GM18505 (cell line): ENCODE data around the gene DDIT4L.

Source experiments
- ATAC-seq: cut with Tn5 transposase; IDR thresholded peaks from one replicate; pipeline ENCODE4 v1.9.1; 2021; ENCODE audit not compliant: unreplicated experiment
- POLR2A ChIP-seq: IDR thresholded peaks from 4 replicates; pipeline ENCODE4 v1.6.1; 2011; ENCODE audit warnings: borderline replicate concordance; ENCODE audit not compliant: insufficient read depth, insufficient read length; ENCODE audit errors: extremely low read depth

Gene DDIT4L

DNA sequence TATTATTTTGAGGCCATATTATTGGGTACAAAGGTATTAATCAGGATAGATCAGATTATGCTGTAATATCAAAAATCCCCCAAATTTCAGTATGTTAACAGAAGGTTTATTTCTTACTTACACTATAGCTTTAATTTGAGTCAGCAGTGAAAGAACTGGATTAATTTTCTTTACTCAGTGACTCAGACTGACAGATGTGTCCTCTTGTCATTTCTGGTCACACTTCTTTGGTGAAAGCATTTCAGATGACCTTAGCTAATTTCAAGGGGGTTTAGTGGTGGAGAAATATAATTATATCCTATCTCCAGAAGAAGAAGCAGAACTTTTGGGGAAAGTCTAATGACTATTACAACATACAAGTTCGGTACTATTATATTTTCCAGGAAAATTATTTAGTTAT is 12.4 kb downstream of the DDIT4L start:
- no peak for ATAC-seq
- TF ChIP-seq POLR2A: no peak

DNA sequence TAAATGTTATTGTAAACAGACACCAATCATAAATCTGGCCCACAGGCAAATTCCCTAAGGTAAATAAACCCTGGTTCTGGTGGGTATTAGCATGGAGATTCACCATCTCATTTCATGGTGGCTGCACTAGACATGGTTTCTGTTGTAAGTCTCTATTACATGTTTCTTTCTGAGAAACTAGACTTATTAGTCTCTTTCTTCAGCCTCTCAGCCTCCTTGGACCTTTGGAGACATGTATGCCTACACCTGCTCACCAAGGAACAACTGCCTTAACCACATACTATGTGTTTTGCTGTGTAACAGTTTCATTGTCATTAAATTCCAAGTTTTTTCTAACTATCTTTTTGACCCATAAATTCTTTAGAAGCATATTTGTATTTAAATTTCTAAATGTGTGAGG is 13.1 kb downstream of the DDIT4L start:
- ATAC-seq: no peak
- TF ChIP-seq POLR2A: no peak

DNA sequence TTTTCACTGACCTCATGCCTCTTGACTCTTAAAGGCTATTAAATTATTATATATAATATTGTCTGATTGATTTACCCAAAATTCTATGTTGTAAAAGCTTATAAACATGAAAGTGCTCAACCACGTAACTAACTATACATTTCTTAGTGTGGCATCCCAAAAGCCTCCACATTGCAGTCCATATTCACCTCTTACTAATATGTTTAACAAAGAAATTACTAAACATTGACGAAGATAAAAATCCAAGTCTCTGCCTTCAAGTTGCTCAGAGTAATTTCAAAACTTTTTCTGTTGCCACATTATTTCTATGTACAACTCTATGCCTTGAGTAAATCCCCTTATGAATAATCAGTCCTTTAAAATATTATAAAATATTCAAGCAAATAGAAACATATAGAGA is 14.4 kb downstream of the DDIT4L start:
- TF ChIP-seq POLR2A: no peak
- no peak for ATAC-seq

DNA sequence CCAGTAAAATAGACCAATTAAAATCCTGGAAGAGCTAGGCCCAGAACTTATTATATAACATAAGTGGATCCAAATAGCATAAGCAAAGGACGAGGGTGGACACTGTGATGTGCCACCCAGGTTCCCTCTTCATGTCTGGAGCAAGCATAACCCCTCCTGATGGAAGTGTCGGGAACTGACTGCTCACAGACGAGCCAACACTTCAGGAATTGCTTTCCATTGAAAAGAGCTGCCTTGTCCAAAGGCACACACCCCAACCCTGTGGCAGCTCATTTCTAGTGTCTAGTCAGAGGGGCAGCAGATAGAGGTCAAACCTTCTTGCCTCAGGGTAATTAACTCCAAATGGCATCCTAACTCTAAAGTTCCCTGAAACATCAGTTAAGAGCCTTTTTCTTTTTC is 15.3 kb downstream of the DDIT4L start:
- no peak for ATAC-seq
- TF ChIP-seq POLR2A: no peak

DNA sequence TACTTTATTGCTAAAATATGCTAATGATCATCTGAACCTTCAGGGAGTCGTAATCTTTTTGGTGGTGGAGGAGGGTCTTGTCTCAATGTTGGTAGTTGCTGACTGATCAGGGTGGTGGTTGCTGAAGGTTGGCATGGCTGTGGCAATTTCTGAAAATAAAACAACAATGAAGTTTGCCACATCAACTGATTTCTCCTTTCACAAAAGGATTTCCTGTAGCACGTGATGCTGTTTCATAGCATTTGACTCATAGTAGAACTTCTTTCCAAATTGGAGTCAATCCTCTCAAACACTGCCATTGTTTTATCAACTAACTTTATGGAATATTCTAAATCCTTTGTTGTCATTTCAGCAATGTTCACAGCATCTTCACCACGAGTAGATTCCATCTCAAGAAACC is 19.3 kb downstream of the DDIT4L start:
- ATAC-seq: no peak
- TF ChIP-seq POLR2A: no peak

DNA sequence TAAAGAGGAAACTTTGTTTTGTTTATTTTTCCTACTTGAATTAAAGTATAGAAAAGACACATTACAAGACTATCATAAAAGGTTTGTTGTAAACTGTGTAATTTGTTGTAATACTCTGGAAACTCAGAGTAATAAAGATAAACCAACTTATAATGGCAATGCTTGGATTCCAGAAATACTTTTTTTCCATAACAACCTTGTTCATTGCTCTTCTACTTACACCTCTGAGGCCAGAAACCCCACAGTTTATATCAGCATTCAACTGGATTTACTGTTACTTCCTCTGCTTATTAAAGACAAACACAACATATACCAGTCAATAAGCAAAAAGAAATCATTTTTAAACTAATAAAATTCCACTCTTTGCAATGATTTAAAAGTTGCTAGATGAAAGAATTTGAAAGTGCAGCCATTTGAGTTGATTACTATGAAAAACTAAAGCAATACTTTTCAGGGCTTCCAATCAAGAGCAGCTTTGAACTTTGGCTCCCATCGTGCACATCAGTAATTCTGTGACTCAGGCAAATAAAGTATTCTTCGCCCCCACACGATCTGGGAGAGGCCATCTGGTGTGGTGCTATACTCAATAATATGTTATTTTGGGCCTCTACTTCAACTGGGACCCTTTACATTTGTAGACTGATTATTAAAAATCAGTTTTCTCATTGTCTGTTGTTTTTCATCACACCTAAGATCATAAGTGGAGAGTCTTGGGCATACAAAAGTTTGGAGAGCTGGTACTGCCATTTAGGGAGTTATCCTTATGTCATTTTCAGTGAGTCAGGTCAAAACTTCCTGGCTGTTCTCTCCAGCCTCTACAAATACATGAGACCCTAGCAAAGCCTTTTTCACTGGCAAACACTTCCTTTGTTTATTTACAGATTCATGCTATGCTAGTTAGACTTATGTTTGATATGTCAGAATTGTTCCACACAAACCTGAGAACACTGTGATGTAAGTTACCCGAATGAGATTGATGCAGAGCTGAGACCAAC is 20.5 kb downstream of the DDIT4L start:
- TF ChIP-seq POLR2A: no peak
- no peak for ATAC-seq

DNA sequence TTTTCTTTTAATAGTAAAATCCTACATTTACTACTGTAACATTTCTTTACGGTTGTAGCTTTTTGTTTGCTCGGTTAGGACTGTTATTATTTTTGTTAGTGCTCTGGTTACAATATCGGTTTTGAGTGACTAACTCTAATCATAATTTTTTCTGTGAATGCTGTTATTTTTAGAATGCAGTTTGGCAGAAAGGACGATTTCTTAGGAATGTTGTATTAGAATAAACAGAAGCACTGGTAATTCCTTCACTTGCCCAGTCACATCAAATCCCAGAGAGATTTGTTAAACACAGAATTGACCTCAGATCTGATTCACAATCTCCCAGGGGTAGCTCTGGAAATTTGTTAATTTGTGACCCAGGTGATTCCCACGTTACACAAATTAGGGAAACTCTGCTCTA is 21.7 kb downstream of the DDIT4L start:
- ATAC-seq: no peak

DNA sequence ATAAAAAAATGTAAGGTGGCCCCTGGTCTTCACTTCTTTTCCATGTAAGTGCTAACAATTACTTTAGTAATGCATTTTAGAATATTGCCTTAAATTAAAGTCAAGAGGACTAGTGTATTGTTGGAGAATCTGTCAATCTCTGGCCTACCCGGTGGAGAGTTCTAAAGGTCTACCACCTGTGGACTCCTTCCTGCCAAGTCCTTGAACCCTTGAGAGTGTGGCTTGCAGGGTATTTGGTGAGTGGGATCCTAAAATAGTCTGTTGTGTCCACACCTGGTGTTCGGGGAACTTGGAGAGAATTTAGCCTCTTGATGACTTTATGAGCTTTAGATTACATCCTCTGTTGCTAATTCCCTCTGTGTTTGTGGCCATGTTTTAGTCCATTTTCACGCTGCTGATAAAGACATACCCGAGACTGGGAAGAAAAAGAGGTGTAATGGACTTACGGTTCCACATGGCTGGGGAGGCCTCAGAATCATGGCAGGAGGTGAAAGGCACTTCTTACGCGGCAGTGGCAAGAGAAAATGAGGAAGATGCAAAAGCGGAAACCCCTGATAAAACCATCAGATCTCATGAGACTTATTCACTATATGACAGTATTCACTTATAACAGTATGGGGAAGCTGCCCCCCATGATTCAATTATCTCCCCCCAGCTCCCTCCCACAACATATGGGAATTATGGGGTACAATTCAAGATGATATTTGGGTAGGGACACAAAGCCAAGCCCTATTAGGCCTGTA is 23.8 kb downstream of the DDIT4L start:
- no peak for TF ChIP-seq POLR2A

More for the DNA sequence above, 21.7 kb downstream of the DDIT4L start:
- TF ChIP-seq POLR2A: no peak

DNA sequence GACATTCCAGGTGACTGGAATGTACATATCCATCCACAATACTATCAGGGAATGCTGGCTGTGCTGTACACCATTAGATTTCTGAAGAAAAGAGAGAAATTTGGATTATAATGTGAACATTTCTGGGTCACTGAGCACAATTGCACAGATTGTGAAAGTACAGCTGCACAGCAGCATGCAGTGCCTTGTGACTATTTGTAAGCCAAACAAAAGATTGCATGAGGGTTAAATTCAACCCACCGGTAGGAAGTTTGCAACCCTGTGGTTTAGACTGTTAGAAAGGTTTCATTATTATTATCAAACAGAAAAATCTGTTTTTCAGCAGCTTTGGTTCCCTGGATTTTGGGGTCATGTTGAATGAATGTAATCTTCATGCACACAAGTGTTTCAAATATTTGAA is 24.5 kb downstream of the DDIT4L start:
- ATAC-seq: no peak
- no peak for TF ChIP-seq POLR2A

More for the DNA sequence above, 23.8 kb downstream of the DDIT4L start:
- ATAC-seq: no peak

DNA sequence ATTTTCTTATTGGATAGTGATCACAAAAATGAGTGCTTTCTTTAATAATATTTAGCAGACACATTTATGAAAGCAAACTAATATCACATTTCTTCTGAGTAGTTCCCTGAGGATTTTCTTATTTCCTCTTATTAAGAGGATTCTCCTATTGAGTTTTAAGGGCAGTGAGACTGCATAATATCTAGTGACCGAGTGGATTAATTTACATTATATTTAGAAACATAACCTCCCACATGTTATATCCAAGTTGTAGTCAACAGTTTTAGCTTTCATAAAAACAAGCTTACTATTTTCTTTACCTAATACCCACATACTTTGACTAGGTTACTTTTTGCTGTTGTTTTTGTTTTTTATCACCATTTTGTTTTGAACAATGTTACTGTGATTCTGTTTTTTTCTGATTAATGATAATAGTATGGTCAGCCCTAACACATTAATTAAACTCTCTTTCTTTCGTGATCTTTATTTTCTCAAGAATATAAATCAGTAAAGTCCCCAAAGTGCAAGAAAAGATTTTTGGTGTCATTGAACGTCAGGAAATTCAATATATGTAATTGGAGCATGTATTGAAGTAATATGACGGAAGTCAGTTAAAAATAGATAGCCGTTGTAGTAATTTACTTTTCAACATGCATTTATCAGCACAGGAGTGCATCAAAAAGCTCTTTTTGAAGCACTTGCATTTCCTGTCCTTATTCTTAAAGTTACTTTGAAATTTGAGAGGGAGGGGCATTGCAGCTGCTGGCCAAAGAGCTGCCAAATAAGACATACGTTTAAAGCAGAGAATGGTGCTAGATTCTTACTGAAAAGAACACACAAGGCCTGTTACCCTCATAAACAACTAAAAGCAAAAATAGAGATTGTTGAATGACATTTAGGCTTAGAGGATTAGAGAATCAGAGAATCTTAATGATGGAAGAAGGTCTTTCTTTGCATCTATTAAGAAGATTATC is 25.2 kb downstream of the DDIT4L start:
- TF ChIP-seq POLR2A: no peak
- ATAC-seq: no peak

DNA sequence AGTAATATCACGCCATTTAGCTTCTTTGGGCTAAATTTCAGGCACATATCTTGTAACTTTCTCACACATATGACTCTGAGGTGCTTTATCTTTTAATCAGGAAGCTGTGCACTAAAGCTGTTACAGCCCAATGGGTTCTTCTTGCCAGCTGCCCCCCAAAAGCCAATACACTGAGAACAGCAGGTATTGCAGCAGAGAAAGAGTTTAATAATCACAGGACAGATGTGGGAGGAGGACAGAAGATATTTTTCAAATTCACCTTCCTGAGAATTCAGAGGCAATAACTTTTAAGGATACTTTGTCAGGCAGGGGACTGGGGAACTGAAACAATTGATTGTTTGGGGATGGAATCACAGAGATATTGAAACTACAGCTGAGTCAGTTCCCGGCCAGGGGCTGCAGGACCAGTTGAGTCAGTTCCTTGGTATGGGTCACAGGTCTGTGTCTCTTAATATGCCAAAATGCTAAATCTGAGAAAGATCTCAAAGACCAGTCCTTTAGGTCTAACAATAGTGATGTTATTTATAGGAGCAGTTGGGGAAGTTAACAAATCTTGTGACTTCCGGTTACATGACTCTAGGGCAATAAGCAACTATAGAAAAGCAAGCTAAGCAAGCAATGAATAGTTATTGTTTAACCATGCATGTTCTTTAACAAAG is 28.1 kb downstream of the DDIT4L start:
- peak; percentile 85 for ATAC-seq
- no peak for TF ChIP-seq POLR2A

DNA sequence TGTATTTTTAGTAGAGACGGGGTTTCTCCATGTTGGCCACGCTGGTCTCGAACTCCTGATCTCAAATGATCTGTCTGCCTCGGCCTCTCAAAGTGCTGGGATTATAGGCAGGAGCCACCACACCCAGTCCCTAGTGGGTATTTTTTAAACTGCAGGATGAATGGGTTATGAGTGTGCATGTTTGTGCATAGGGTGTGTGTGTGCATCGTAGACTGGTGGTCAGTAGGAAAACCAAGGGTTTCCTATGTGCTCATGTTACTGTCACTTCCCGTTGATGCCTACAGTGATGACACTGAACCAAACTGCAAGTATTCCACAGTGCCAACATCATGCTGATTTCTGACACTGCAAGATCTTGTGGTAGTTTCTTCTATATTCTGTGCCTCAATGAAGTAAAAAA is 41.1 kb downstream of the DDIT4L start:
- TF ChIP-seq POLR2A: no peak
- no peak for ATAC-seq
